SIG-M5 treated with dmso at 0.1 percent for 504 hours (cell line): ENCODE results near the gene MTMR1.

ENCODE experiments used
- DNase-seq: peaks from one replicate; lab custom pipeline; 2025; ENCODE audit not compliant: unreplicated experiment; lab: John Stamatoyannopoulos, UW

The MTMR1 gene

DNA sequence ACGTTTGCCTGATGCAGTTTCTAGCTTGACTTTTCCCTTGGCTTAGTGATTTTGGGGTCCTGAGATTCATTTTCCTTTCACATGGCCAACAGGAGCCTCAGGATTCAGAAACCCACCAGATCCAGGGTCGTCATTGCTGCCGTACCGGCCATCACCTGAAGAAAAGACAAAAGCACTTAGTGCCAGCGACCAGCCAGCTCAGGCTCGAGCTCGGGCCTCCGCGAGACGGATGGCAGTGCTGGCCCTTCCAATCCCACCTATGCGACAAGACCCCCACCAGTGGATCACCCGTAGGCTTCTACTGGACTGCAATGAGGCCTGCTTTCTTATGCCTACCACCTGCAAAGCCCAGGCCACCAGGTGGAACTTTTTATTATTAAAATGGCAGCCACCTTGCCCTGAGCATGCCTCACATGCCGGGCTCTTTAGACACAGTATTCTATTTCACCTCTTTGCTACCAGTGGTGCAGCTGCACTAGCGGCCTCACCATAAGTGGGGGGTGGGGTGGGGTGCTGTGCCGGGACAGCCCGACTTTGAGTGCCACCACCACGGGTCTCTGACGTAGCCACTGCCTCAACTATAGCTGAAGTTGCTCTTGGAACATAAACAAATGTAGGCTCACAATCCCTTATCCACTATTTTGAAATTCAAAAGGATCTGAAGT is 84.3 kb downstream of the MTMR1 start:
- no peak for DNase-seq

GRCh38 chrX:150779385-150779784 is 86.2 kb downstream of the MTMR1 start:
- no peak for DNase-seq

- no peak for DNase-seq
Measured at GRCh38 chrX:150781677-150782076, 88.5 kb downstream of the MTMR1 start.

DNA sequence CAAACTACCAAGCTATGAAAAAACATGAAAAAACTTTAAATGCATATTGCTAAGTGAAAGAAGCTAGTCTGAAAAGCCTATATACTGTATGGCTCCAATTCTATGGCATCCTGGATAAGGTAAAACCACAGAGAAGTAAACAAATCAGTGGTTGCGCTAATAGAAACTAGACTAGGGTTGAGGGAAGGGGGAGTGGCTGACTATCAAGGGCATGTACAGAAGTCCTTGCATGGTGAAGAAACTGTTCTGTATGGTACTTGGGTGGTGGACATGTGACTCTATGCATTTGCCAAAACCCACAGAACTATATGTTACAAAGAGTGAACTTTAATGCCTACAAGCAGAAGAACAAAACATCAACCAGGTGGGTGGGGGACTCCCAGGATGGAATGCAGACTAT is 96.8 kb downstream of the MTMR1 start:
- no peak for DNase-seq

GRCh38 chrX:150792949-150793527 is 99.8 kb downstream of the MTMR1 start:
- DNase-seq, result no peak

DNA sequence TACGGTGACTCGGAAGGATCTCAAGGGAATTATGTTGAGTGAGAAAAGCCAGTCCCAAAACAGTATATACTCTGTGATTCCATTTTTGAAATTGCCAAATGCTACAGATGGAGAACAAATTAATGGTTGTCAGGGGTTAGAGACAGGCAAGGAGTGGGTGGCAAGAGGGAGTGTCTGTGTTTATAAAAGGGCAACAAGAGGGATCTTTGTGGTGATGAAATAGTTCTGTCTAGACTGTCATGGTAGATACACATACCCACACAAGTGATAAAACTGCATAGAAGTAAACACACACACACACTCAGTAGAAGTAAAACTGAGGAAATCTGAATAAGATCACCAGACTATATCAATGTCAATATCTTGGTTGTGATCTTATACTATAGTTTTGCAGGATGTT is 112.5 kb downstream of the MTMR1 start:
- no peak for DNase-seq

GRCh38 chrX:150806827-150807226 is 113.6 kb downstream of the MTMR1 start:
- no peak for DNase-seq

GRCh38 chrX:150813922-150814321 is 120.7 kb downstream of the MTMR1 start:
- no peak for DNase-seq
